Peyer's patch (tissue), 4 donors: ENCODE results near the gene SDF2.

Experiments used
- POLR2A ChIP-seq, 2 donors: fragments of 450-650 bp; IDR thresholded peaks; one replicate each; pipeline ENCODE4 v1.5.1; 2017; ENCODE audit warnings: antibody characterized with exemption in 2 of 2, mild to moderate bottlenecking in 2 of 2, moderate library complexity in 2 of 2
- TF ChIP-seq, protein P1 (sequence below), 6 experiments: fragments of 450-650 bp in 4 of 6; fragments of 200-600 bp in 2 of 6; sonication (generic) in 1 of 6; IDR thresholded peaks; one replicate each; pipeline ENCODE4 v1.5.1; 2017 to 2019; ENCODE audit warnings: antibody characterized with exemption in 6 of 6, mild to moderate bottlenecking in 3 of 6, moderate library complexity in 1 of 6

GRCh38 chr17:28622186-28622585, 39.5 kb downstream of the SDF2 start:
- TF ChIP-seq, protein P1, sequence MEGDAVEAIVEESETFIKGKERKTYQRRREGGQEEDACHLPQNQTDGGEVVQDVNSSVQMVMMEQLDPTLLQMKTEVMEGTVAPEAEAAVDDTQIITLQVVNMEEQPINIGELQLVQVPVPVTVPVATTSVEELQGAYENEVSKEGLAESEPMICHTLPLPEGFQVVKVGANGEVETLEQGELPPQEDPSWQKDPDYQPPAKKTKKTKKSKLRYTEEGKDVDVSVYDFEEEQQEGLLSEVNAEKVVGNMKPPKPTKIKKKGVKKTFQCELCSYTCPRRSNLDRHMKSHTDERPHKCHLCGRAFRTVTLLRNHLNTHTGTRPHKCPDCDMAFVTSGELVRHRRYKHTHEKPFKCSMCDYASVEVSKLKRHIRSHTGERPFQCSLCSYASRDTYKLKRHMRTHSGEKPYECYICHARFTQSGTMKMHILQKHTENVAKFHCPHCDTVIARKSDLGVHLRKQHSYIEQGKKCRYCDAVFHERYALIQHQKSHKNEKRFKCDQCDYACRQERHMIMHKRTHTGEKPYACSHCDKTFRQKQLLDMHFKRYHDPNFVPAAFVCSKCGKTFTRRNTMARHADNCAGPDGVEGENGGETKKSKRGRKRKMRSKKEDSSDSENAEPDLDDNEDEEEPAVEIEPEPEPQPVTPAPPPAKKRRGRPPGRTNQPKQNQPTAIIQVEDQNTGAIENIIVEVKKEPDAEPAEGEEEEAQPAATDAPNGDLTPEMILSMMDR (IDR thresholded peaks at IDR 0.05), result no peak
- no peak for TF ChIP-seq POLR2A (IDR thresholded peaks at IDR 0.05)
